ENCODE measurements around the gene MYO7A.

GRCh38 chr11:77139201-77139600, 11.2 kb downstream of the MYO7A start:
- TF ChIP-seq, protein P1, sequence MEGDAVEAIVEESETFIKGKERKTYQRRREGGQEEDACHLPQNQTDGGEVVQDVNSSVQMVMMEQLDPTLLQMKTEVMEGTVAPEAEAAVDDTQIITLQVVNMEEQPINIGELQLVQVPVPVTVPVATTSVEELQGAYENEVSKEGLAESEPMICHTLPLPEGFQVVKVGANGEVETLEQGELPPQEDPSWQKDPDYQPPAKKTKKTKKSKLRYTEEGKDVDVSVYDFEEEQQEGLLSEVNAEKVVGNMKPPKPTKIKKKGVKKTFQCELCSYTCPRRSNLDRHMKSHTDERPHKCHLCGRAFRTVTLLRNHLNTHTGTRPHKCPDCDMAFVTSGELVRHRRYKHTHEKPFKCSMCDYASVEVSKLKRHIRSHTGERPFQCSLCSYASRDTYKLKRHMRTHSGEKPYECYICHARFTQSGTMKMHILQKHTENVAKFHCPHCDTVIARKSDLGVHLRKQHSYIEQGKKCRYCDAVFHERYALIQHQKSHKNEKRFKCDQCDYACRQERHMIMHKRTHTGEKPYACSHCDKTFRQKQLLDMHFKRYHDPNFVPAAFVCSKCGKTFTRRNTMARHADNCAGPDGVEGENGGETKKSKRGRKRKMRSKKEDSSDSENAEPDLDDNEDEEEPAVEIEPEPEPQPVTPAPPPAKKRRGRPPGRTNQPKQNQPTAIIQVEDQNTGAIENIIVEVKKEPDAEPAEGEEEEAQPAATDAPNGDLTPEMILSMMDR (IDR thresholded peaks at IDR 0.05) = no peak
- TF ChIP-seq EZH2 (IDR thresholded peaks at IDR 0.05; ENCODE audit: borderline replicate concordance, insufficient read depth, low read depth, low read length, poor library complexity, severe bottlenecking) = no peak
